ENCODE results near the gene ANKS6.

The ANKS6 gene

GRCh38 chr9:98811051-98811650, 14.8 kb upstream of the ANKS6 start:
- peak in 1 of 5 experiments; percentile 11 for DNase-seq

DNA sequence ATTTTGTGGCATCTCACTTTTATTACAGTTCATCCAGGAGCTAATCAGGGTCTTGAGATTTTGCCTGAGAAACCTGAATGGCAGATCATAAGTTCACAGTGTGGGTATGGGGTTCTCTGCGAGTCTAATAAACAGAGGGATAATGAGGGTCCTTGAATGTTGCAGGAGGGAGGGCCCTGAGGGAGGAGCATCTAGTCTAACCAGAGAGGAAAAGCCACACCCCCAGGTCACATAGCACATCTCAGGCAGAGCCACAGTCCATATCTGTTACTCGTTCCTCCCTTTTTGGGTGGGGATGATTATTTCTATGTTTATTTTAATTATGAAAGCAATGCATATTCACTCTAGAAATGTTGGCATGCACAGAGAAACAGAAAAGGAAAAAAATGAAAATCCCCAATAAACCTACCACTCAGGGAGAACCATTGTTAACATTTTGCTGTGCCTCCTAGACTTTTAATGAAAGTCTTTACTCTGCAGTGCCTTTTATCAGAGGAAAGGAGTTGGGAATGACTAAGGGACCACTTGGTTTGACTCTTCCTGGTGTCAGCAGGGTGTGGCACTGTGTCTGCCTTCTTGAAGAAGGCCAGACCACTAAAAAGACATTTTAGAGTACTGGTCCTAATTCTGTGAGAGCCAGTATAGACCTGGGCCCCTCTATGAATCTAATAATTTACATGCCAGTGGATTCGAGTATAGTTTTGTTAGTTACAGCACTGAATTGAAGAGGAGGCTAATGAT, 13.9 kb upstream of the ANKS6 start:
- no peak for DNase-seq

GRCh38 chr9:98809311-98810101, 13.2 kb upstream of the ANKS6 start:
- DNase-seq, result no peak

- DNase-seq, result no peak
These were observed 12.5 kb upstream of the ANKS6 start for GRCh38 chr9:98808875-98809274.

- no peak for DNase-seq
These were observed 12.1 kb upstream of the ANKS6 start for GRCh38 chr9:98808411-98808815.

DNA sequence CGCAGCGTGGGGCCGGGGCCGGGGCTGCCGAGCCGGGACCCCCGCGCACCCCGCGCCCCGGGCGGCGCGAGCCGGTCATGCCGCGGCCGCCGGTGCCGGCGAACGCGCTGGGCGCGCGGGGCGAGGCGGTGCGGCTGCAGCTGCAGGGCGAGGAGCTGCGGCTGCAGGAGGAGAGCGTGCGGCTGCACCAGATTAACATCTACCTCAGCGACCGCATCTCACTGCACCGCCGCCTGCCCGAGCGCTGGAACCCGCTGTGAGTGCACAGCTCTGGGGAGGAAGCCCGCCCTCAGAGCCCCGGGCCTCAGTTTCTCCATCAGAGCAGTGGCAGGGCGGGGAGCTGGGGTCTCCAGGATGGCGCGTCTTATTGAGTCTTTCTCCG, 11.4 kb upstream of the ANKS6 start:
- DNase-seq, result peak in 2 of 5 experiments; percentile 4 to 70

DNA sequence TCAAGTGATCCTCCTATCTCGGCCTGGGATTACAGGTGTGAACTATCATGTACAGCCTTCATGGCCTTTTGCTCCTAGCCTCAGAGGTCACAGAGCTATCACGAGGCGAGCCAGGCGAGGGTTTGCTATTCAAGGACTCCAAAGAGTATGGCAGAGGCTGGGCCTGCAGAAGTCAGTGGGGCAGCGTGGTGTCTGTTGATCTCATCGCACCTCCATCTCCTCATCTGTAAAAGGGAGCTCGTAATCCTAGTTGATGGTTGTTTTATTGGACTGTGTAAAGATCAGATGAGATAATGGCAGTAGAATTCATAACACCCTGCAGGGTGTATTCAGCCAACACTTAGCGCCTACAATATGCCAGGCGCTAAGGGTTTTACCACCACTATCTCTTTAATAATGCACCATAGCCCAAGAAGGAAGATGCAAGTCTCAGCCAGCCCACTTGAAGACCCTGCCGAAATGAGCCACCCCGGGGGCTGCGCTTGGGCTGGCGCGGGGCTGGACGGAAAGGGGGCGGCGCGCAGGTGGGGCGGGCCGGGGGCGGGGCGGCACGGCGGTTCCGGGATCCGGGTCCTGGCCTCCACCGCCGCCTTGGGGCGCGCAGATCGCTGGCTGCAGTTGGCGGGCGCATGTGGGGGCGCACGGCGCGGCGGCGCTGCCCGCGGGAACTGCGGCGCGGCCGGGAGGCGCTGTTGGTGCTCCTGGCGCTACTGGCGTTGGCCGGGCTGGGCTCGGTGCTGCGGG, 10.9 kb upstream of the ANKS6 start, which contains the start of gene GALNT12:
TSS of gene GALNT12 (plus strand) at position 601 of the 744 bp plus-strand sequence. CDS start at position 630, 29 bp downstream.
- peak in 3 of 5 experiments; percentile 37 to 54 (median 44) for DNase-seq

DNA sequence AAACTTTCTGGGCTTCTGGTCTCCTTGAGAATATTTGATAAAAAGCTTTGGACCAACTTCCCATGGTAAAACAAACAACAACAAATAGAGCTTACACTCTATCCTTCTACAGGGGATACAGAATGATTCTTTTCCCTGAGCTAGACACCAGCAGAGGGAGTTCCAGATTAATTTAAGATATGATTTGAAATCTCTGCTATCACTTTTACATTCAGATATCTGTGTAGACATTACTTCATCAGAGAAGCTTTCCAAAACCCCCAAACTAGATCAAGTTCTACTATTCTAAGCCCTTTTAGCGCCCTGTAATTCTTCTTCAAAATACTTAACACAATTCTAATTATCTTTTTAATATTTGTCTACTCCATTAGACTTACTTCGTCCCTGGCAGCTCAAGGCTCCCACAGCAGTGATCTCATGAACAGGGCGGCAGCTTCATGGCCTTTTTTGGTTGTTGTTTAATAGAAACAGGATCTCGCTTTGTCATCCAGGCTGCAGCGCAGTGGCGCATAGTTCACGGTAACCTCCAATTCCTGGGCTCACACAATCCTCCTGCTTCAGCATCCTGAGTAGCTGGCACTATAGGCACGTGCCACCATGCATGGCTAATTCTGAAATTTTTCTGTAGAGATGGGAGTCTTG, 10.2 kb upstream of the ANKS6 start:
- DNase-seq, result no peak

- no peak for DNase-seq
These were observed 9.3 kb upstream of the ANKS6 start for GRCh38 chr9:98805506-98806272.

- DNase-seq, result no peak
These were observed 7.7 kb upstream of the ANKS6 start for GRCh38 chr9:98804083-98804482.

DNA sequence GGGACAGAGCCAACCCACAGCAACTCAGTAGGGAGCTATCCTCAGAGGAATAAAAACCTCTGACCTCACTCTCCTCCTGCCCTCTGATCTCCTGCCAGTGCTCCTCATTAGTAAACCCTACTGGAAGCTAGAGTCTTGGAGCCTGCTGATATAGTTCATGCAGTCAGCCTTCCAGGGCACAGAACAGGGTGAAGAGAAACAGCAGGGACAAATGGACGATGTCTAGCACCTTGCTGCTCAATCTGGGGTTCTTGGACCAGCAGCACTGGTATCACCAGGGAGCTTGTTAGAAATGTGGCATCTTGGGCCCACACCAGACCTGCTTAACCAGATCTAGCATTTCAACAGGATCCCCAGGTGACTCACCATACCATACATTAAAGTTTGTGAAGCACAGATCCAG, 5.6 kb upstream of the ANKS6 start:
- no peak for DNase-seq

- no peak for DNase-seq
These were observed 5.2 kb upstream of the ANKS6 start for GRCh38 chr9:98801561-98801960.

DNA sequence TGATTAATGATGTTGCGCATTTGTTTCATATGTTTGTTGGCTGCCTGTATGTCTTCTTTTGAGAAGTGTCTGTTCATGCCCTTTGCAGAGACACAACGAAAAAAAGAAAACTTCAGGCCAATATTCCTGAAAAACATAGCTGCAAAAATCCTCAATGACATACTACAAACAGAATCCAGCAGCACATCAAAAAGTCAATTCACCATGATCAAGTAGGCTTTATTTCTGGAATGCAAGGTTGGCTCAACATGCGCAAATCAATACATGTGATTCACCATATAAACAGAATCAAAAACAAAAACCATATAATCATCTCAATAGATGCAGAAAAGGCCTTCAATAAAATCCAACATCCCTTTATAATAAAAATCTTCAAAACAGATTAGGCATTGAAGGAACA, 1.9 kb upstream of the ANKS6 start:
- DNase-seq, result no peak

DNA sequence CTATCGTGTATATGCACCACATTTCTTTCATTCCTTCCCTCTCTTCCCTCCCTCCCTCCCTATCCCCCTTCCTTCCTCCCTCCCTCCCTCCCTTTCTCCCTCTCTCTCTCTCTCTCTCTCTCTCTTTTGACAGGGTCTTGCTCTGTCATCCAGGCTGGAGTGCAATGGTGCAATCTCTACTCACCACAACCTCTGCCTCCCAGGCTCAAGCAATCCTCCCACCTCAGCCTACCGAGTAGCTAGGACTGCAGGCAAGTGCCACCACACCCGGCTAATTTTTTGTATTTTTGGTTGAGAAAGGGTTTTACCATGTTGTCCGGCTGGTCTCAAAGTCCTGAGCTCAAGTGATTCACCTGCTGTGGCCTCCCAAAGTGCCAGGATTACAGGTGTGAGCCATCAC, 1.1 kb upstream of the ANKS6 start:
- no peak for DNase-seq

- DNase-seq, result peak in 1 of 5 experiments; percentile 25
These were observed 388 bp downstream of the ANKS6 start for GRCh38 chr9:98795970-98796363.

GRCh38 chr9:98795295-98795955, 930 bp downstream of the ANKS6 start:
- no peak for DNase-seq

- DNase-seq, result no peak
These were observed 1.6 kb downstream of the ANKS6 start for GRCh38 chr9:98794802-98795201.

- DNase-seq, result no peak
These were observed 3.3 kb downstream of the ANKS6 start for GRCh38 chr9:98793031-98793430.

DNA sequence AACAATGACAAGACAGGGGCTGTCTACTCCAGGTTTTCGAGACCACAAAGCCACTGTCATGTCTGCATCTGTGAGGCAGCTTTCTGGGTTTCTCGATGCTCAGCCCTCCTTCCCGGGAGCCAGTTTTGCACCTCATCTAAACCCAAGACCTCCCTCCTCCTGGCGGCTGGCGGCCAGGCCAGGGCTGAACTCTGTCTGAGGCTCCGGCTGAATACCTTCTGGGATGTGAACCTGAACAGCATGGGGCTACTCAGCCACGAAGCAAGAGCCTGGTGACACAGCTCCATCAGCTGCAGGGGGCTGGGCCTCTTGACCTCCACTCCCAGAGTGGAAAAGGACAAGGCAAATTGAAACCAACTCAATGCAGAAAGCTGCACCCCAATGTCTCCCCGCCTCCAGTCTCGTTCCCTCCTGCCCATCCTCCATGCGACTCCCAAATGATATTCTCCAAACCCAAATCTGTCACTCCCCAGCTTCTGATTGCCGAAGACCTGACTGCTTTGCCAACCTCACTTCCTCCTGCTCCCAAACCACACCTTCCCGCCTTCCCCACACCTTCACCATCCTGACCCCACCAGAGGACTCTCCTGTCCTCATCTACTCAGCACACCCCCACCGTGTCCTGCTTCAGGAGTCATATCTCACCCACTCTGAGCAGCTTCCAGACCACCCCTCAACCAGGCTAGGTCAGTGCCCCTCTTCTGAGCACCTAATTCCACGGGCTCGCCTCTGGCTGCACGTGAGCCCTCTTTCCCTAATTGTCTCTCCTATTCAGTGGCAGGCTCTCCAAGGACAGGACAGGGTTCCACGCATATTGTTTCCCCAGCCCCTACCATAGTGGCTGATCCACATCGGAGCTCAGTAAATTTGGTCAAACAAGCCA, 4.5 kb downstream of the ANKS6 start:
- no peak for DNase-seq
